ENCODE measurements around the gene TUBA1C. TPM values are rescaled to one million over a fixed set of nuclear protein-coding genes. Genes with fewer than 3 reads are reported as not detected.
A peak's percentile ranks its signal among the peaks of the same experiment; 100 is the strongest.
"Not testable (repeated sequence)": the region's sequence is repeated elsewhere in the genome, so short reads cannot be mapped to it uniquely, and the experiment has no call there.

The TUBA1C gene
- total RNA-seq, 1 donor from 2014 or later: 66.7 TPM

DNA sequence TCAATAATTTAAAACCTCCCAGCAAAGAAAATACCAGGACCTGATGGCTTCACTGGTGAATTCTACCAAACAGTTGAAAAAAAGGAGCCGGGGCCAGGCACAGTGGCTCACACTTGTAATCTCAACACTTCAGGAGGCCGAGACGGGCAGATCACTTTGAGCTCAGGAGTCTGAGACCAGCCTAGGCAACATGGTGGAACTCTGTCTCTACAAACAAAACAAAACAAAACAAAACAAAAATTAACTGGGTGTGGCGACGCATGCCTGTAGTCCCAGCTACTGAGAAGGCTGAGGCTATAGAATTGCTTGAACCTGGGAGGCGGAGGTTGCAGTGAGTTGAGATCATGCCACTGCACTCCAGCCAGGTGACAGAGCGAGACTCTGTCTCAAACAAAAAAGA, 44.5 kb downstream of the TUBA1C start:
- TF ChIP-seq, protein P1, sequence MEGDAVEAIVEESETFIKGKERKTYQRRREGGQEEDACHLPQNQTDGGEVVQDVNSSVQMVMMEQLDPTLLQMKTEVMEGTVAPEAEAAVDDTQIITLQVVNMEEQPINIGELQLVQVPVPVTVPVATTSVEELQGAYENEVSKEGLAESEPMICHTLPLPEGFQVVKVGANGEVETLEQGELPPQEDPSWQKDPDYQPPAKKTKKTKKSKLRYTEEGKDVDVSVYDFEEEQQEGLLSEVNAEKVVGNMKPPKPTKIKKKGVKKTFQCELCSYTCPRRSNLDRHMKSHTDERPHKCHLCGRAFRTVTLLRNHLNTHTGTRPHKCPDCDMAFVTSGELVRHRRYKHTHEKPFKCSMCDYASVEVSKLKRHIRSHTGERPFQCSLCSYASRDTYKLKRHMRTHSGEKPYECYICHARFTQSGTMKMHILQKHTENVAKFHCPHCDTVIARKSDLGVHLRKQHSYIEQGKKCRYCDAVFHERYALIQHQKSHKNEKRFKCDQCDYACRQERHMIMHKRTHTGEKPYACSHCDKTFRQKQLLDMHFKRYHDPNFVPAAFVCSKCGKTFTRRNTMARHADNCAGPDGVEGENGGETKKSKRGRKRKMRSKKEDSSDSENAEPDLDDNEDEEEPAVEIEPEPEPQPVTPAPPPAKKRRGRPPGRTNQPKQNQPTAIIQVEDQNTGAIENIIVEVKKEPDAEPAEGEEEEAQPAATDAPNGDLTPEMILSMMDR (IDR thresholded peaks at IDR 0.05; ENCODE audit: partially characterized antibody, unreplicated experiment): no peak
- Mint-ChIP-seq H3K4me3 (ENCODE audit: unreplicated experiment) (no peak overlapping the region), H3K27me3 (ENCODE audit: unreplicated experiment) (peaks cover 2% of the 10 kb centered on the region), H3K4me1 (ENCODE audit: low read depth, unreplicated experiment) (no peaks in the 10 kb centered on the region), H3K27ac (ENCODE audit: unreplicated experiment) (no peak overlapping the region), H3K36me3 (ENCODE audit: unreplicated experiment) (no peaks in the 10 kb centered on the region), H3K9me3 (ENCODE audit: unreplicated experiment) (peaks cover 2% of the 10 kb centered on the region)
- DNase-seq: no peak

DNA sequence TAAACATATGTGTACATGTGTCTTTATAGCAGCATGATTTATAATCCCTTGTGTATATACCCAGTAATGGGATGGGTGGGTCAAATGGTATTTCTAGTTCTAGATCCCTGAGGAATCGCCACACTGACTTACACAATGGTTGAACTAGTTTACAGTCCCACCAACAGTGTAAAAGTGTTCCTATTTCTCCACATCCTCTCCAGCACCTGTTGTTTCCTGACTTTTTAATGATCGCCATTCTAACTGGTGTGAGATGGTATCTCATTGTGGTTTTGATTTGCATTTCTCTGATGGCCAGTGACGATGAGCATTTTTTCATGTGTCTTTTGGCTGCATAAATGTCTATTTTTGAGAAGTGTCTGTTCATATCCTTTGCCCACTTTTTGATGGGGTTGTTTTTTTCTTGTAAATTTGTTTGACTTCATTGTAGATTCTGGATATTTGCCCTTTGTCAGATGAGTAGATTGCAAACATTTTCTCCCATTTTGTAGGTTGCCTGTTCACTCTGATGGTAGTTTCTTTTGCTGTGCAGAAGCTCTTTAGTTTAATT, 45.6 kb downstream of the TUBA1C start:
- H3K27me3 Mint-ChIP-seq (ENCODE audit: unreplicated experiment); H3K27ac Mint-ChIP-seq (ENCODE audit: unreplicated experiment): not testable (repeated sequence)

DNA sequence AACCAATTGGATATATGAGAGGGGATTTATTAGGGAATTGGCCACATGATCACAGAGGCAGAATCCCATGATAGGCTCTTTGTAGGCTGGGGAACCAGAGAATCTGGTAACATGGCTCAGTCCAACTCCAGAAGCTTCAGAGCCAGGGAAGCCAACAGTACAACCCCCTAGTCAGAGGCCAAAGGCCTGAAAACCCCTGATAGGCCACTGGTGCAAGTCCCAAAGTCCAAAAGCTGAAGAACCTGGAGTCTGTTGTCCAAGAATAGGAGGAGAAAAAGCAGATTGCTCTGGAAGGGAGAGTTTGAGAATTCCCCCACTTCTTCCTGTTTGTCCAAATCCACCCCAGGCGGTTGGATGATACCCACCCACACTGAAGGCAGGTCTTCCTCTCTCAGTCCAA, 49.9 kb downstream of the TUBA1C start:
- Mint-ChIP-seq H3K4me3 (ENCODE audit: unreplicated experiment) (no peak overlapping the region), H3K27ac (ENCODE audit: unreplicated experiment) (no peak overlapping the region), H3K27me3 (ENCODE audit: unreplicated experiment) (peaks cover 8% of the 10 kb centered on the region), H3K9me3 (ENCODE audit: unreplicated experiment) (no peaks in the 10 kb centered on the region), H3K4me1 (ENCODE audit: low read depth, unreplicated experiment) (no peaks in the 10 kb centered on the region), H3K36me3 (ENCODE audit: unreplicated experiment) (no peaks in the 10 kb centered on the region)
- DNase-seq: no peak
- TF ChIP-seq, protein P1 (IDR thresholded peaks at IDR 0.05; ENCODE audit: partially characterized antibody, unreplicated experiment): no peak

More for the DNA sequence above, 45.6 kb downstream of the TUBA1C start:
- DNase-seq; H3K4me1 Mint-ChIP-seq (ENCODE audit: low read depth, unreplicated experiment); H3K36me3 Mint-ChIP-seq (ENCODE audit: unreplicated experiment); H3K4me3 Mint-ChIP-seq (ENCODE audit: unreplicated experiment); H3K9me3 Mint-ChIP-seq (ENCODE audit: unreplicated experiment): not testable (repeated sequence)

DNA sequence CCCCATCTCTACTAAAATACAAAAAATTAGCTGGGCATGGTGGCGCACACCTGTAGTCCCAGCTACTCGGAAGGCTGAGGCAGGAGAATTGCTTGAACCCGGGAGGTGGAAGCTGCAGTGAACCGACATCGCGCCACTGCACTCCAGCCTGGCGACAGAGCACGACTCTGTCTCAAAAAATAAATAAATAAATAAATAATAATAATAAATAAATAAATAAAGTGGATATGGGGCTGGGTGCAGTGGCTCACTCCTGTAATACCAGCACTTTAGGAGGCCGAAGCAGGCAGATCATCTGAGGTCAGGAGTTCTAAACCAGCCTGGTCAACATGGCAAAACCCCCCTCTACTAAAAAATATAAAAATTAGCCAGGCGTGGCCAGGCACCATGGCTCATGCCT, 52.2 kb downstream of the TUBA1C start:
- H3K27me3 Mint-ChIP-seq (ENCODE audit: unreplicated experiment); H3K9me3 Mint-ChIP-seq (ENCODE audit: unreplicated experiment); H3K36me3 Mint-ChIP-seq (ENCODE audit: unreplicated experiment); H3K4me1 Mint-ChIP-seq (ENCODE audit: low read depth, unreplicated experiment); H3K4me3 Mint-ChIP-seq (ENCODE audit: unreplicated experiment); DNase-seq; H3K27ac Mint-ChIP-seq (ENCODE audit: unreplicated experiment): not testable (repeated sequence)

DNA sequence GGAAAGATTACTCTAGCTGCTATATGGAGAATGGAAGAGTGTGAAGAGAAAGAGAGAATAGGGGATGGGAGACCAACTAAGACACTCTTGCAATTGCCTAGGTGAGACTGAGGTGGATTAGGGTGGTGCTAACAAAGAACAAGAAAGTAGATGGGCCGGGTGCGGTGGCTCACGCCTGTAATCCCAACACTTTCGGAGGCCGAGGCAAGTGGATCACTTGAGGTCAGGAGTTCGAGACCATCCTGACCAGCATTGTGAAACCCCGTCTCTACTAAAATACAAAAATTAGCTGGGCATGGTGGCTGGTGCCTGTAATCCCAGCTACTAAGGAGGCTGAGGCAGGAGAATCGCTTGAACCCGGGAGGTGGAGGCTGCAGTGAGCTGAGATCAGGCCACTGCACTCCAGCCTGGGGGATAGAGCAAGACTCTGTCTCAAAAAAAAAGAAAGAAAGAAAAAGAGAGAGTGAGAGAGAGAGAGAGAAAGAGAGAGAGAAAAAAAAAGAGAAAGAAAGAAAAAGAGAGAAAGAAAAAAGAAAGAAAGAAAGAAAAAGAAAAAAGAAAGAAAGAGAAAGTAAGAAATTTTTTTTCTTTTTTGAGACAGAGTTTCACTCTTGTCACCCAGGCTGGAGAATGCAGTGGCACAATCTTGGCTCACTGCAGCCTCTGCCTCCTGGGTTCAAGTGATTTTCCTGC, 55.7 kb downstream of the TUBA1C start:
- not testable (repeated sequence) for H3K27ac Mint-ChIP-seq (ENCODE audit: unreplicated experiment); H3K27me3 Mint-ChIP-seq (ENCODE audit: unreplicated experiment); H3K4me1 Mint-ChIP-seq (ENCODE audit: low read depth, unreplicated experiment); H3K36me3 Mint-ChIP-seq (ENCODE audit: unreplicated experiment); DNase-seq; H3K9me3 Mint-ChIP-seq (ENCODE audit: unreplicated experiment)
- peak overlapping the region; percentile 14 for H3K4me3 Mint-ChIP-seq (ENCODE audit: unreplicated experiment)

DNA sequence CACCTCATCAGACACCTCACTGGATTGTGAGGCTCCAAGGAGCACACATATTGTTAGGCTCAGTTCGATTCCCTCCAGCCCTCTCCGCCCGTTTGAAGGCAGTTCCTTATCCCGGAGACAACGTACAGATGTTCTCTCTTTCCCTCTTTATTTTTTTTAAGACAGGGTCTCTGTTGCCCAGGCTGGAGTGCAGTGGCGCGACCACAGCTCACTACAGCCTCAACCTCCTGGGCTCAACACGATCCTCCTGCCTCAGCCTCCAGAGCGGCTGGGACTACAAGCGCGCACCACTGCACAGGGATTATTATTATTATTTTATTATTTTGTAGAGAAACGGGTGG, 57.5 kb downstream of the TUBA1C start:
- Mint-ChIP-seq H3K4me1 (ENCODE audit: low read depth, unreplicated experiment) (peaks cover 6% of the 10 kb centered on the region), H3K9me3 (ENCODE audit: unreplicated experiment) (no peaks in the 10 kb centered on the region), H3K36me3 (ENCODE audit: unreplicated experiment) (no peaks in the 10 kb centered on the region), H3K4me3 (ENCODE audit: unreplicated experiment) (peak overlapping the region; percentile 99), H3K27me3 (ENCODE audit: unreplicated experiment) (peaks cover 1% of the 10 kb centered on the region), H3K27ac (ENCODE audit: unreplicated experiment) (peak overlapping the region; percentile 38)
- TF ChIP-seq, protein P1 (IDR thresholded peaks at IDR 0.05; ENCODE audit: partially characterized antibody, unreplicated experiment): no peak
- no peak for DNase-seq

Measured in glutamatergic neuron (in vitro differentiated cells).